Activated B cell treated with CpG ODN at 0.5 μM for 24 hours (primary cell): Measurements from ENCODE around the gene AP2M1. TPM values are rescaled to one million over a fixed set of nuclear protein-coding genes. Genes with fewer than 3 reads are reported as not detected.

ENCODE experiments used
- ATAC-seq: fragments of 200-7000 bp; cut with Tn5 transposase; one replicate; pipeline ENCODE4 v1.10.0; 2021; ENCODE audit warnings: low read depth, mild to moderate bottlenecking, moderate library complexity
- CTCF ChIA-PET: fragments of 350-600 bp; sonication (Branson Sonifier 250); formaldehyde crosslinking; loops from one replicate; lab custom pipeline; 2021; ENCODE audit warnings: antibody characterized with exemption; lab: Charles Lee
- POLR2A ChIA-PET: fragments of 350-600 bp; sonication (Branson Sonifier 250); formaldehyde crosslinking; loops from one replicate; lab custom pipeline; 2021; ENCODE audit warnings: antibody characterized with exemption; lab: Charles Lee
- DNase-seq: peaks from one replicate; pipeline ENCODE4 v3.0.0; 2022
- H3K27ac Mint-ChIP-seq: one replicate; pipeline ENCODE4 v1.8.0; 2020; ENCODE audit warnings: mixed read lengths
- H3K27me3 Mint-ChIP-seq: one replicate; pipeline ENCODE4 v1.8.0; 2021; ENCODE audit warnings: mixed read lengths
- H3K36me3 Mint-ChIP-seq: one replicate; pipeline ENCODE4 v1.8.0; 2021; ENCODE audit warnings: low read depth, mixed read lengths
- H3K4me1 Mint-ChIP-seq: one replicate; pipeline ENCODE4 v1.8.0; 2021; ENCODE audit warnings: mixed read lengths
- H3K4me3 Mint-ChIP-seq: one replicate; pipeline ENCODE4 v1.8.0; 2020; ENCODE audit warnings: mild to moderate bottlenecking, mixed read lengths
- H3K9me3 Mint-ChIP-seq: one replicate; pipeline ENCODE4 v1.8.0; 2020; ENCODE audit warnings: mixed read lengths
- CTCF ChIP-seq: fragments of 200-600 bp; IDR thresholded peaks from one replicate; pipeline ENCODE4 v1.8.0; 2022; ENCODE audit warnings: antibody characterized with exemption, mild to moderate bottlenecking
- intact Hi-C: fragments of 100-400 bp; cut with micrococcal nuclease; formaldehyde crosslinking; loops from one replicate; pipeline ENCODE4 v1.15.1; 2024
- total RNA-seq: library from RNA; stranded (reverse); gene quantifications from 2 replicates; pipeline ENCODE4 v1.2.3, GENCODE V29; 2022

The AP2M1 gene
- total RNA-seq, 1 donor from 2014 or later = 169 TPM

GRCh38 chr3:184188080-184188479 lies 13.4 kb downstream of the AP2M1 start:
- TF ChIP-seq CTCF = no peak
- Mint-ChIP-seq H3K4me3 (no peak overlapping the region), H3K27ac (no peak overlapping the region), H3K27me3 (no peaks in the 10 kb centered on the region), H3K9me3 (no peaks in the 10 kb centered on the region), H3K4me1 (peaks cover 40% of the 10 kb centered on the region), H3K36me3 (peaks cover 80% of the 10 kb centered on the region)
- ATAC-seq (no peak), DNase-seq (no peak)
- CTCF ChIA-PET = no interaction called here
- POLR2A ChIA-PET = no interaction called here
- intact Hi-C loops = no loop called here

- CTCF ChIA-PET = no interaction called here
- DNase-seq (no peak), ATAC-seq (no peak)
- no peaks in the 10 kb centered on the region for H3K9me3 Mint-ChIP-seq
- POLR2A ChIA-PET = no interaction called here
- TF ChIP-seq CTCF = no peak
- H3K27ac Mint-ChIP-seq = no peak overlapping the region
- no peaks in the 10 kb centered on the region for H3K27me3 Mint-ChIP-seq
- H3K4me3 Mint-ChIP-seq = no peak overlapping the region
- peaks cover 40% of the 10 kb centered on the region for H3K4me1 Mint-ChIP-seq
- H3K36me3 Mint-ChIP-seq = peaks cover 80% of the 10 kb centered on the region
- intact Hi-C loops = no loop called here
Observed at GRCh38 chr3:184189421-184189820, 14.8 kb downstream of the AP2M1 start.

- H3K27me3 Mint-ChIP-seq = no peaks in the 10 kb centered on the region
- no peak for DNase-seq
- ChIA-PET CTCF (no interaction called here), POLR2A (no interaction called here)
- peaks cover 14% of the 10 kb centered on the region for H3K4me1 Mint-ChIP-seq
- H3K4me3 Mint-ChIP-seq = no peak overlapping the region
- intact Hi-C loops = no loop called here
- no peaks in the 10 kb centered on the region for H3K9me3 Mint-ChIP-seq
- no peak for TF ChIP-seq CTCF
- H3K27ac Mint-ChIP-seq = no peak overlapping the region
- no peak for ATAC-seq
- peaks cover 80% of the 10 kb centered on the region for H3K36me3 Mint-ChIP-seq
Observed at GRCh38 chr3:184192889-184193288, 18.2 kb downstream of the AP2M1 start.

- H3K27ac Mint-ChIP-seq = no peak overlapping the region
- ChIA-PET POLR2A (no interaction called here), CTCF (no interaction called here)
- H3K27me3 Mint-ChIP-seq = no peaks in the 10 kb centered on the region
- no peaks in the 10 kb centered on the region for H3K9me3 Mint-ChIP-seq
- no peak for TF ChIP-seq CTCF
- intact Hi-C loops = no loop called here
- H3K36me3 Mint-ChIP-seq = peaks cover 68% of the 10 kb centered on the region
- H3K4me3 Mint-ChIP-seq = no peak overlapping the region
- no peak for DNase-seq
- ATAC-seq = no peak
- H3K4me1 Mint-ChIP-seq = peaks cover 4% of the 10 kb centered on the region
Observed at GRCh38 chr3:184193991-184194539, 19.4 kb downstream of the AP2M1 start.

- TF ChIP-seq CTCF = no peak
- ChIA-PET CTCF (no interaction called here), POLR2A (interaction anchor here (2.1 kb wide), 1 partner anchor 11 kb away, joined by 18 read pairs; the partner anchor contains the start of gene ABCF3)
- intact Hi-C loops = no loop called here
- H3K9me3 Mint-ChIP-seq = no peaks in the 10 kb centered on the region
- no peak for ATAC-seq
- no peak for DNase-seq
- no peaks in the 10 kb centered on the region for H3K27me3 Mint-ChIP-seq
- H3K27ac Mint-ChIP-seq = no peak overlapping the region
- no peaks in the 10 kb centered on the region for H3K4me1 Mint-ChIP-seq
- no peak overlapping the region for H3K4me3 Mint-ChIP-seq
- H3K36me3 Mint-ChIP-seq = peaks cover 46% of the 10 kb centered on the region
Observed at GRCh38 chr3:184196536-184196935, 21.9 kb downstream of the AP2M1 start.
